ENCODE measurements around the gene TRIO. TPM values are rescaled to one million over a fixed set of nuclear protein-coding genes. Genes with fewer than 3 reads are reported as not detected.

TRIO gene
- polyA plus RNA-seq, 4 donors = 103 to 182 (median 111) TPM

GRCh38 chr5:14122089-14122488 lies 21.1 kb upstream of the TRIO start:
- no peak for DNase-seq (ENCODE audit: low read depth in 4 of 4, low spot score in 3 of 4)

GRCh38 chr5:14123551-14123950 lies 19.6 kb upstream of the TRIO start:
- no peak for DNase-seq (ENCODE audit: low read depth in 4 of 4, low spot score in 3 of 4)

- no peak for DNase-seq (ENCODE audit: low read depth in 4 of 4, low spot score in 3 of 4)
Measured at GRCh38 chr5:14123974-14124482, 19.1 kb upstream of the TRIO start.

- DNase-seq (ENCODE audit: low read depth in 4 of 4, low spot score in 3 of 4) = no peak
Measured at GRCh38 chr5:14125262-14125661, 17.9 kb upstream of the TRIO start.

DNA sequence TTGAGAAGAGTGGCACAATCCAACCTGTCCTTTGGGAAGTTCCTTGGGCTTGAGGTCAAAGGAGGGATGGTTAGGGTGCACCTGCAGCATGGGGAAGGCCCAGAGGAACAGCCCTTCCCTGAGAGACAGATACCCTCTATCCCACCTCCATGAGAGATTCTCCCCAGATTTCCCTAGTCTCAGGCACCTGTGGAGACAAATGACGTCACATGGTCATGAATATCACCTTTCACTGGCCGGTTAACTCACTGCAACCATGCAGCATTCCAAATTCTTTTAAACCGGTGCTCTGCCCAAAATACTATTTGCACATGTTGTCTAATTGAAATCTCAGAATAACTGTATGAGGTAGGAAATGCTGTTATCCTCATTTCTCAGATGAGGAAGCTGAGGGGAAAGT lies 15.6 kb upstream of the TRIO start:
- DNase-seq (ENCODE audit: low read depth in 4 of 4, low spot score in 3 of 4) = no peak

- DNase-seq (ENCODE audit: low read depth in 4 of 4, low spot score in 3 of 4) = no peak
Measured at GRCh38 chr5:14128079-14128478, 15.1 kb upstream of the TRIO start.

DNA sequence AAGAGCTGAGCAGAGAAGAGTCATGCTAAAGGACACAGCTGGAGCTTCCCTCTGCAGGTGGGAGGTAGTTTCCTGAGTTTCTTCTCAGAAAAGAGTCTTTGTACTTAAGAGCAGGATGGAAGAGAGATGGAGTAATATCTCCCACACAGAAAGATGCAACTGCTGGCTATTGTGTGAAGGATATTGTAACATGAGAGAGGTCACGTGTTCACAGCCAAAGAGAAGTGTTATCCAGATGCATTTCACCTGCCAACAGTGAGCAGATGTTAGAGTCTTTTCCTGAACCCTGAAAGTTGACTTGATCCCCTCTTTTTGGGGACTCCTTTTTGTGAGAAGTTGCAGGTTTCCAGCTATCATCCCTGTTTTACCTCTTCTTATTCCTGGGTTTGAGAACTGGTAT lies 14.0 kb upstream of the TRIO start:
- DNase-seq (ENCODE audit: low read depth in 4 of 4, low spot score in 3 of 4) = no peak

DNA sequence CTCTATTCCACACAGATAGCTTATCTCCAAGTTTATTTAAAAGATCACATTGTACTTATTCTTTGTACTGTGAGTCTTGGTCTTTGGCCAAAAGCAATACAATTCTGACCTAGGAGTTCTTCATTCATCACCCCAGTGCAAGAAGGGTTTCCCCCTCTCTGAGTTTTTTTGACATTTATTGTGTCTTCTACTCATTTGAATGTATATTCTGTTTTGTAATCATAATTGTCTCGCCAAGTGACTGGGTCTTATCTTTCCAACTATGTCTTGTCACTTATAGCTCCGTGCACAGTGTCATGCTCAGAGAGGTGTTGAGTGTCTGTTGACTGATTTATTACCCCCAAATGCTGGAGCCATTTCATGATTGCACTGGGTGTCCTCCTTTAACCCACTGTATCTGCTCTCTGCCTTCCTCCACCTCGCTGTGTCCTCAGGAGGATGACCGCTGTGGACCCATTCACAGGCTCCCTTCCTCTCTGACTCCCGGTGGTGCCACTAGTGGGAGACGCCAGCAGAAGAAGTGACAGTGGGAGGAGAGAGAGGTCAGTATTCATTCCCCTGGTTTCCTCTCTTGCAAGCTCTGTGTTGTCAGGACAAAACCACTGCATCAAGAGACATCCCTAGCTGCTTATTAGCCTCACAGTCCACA lies 11.2 kb upstream of the TRIO start:
- no peak for DNase-seq (ENCODE audit: low read depth in 4 of 4, low spot score in 3 of 4)

- no peak for DNase-seq (ENCODE audit: low read depth in 4 of 4, low spot score in 3 of 4)
Measured at GRCh38 chr5:14133394-14133793, 9.7 kb upstream of the TRIO start.

DNA sequence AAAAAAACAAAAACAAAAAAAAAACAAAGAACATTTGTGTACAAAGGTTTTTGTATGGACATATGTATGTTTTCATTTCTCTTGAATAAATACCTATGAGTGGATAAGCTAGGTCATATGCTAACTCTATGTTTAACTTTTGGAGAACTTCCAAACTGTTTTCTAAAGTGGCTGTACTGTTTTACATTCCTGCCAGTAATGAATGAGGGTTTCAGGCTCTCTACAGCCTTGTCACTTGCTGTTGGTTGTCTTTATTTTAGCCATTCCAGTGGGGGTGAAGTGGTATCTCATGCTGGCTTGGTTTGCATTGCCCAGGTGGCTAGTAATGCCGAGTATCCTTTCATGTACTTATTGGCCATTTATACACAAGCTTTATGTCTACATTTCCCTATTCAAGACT lies 9.1 kb upstream of the TRIO start:
- DNase-seq (ENCODE audit: low read depth in 4 of 4, low spot score in 3 of 4) = no peak

GRCh38 chr5:14134771-14135170 lies 8.4 kb upstream of the TRIO start:
- no peak for DNase-seq (ENCODE audit: low read depth in 4 of 4, low spot score in 3 of 4)

GRCh38 chr5:14135621-14136020 lies 7.5 kb upstream of the TRIO start:
- no peak for DNase-seq (ENCODE audit: low read depth in 4 of 4, low spot score in 3 of 4)

- DNase-seq (ENCODE audit: low read depth in 4 of 4, low spot score in 3 of 4) = no peak
Measured at GRCh38 chr5:14136228-14136627, 6.9 kb upstream of the TRIO start.

DNA sequence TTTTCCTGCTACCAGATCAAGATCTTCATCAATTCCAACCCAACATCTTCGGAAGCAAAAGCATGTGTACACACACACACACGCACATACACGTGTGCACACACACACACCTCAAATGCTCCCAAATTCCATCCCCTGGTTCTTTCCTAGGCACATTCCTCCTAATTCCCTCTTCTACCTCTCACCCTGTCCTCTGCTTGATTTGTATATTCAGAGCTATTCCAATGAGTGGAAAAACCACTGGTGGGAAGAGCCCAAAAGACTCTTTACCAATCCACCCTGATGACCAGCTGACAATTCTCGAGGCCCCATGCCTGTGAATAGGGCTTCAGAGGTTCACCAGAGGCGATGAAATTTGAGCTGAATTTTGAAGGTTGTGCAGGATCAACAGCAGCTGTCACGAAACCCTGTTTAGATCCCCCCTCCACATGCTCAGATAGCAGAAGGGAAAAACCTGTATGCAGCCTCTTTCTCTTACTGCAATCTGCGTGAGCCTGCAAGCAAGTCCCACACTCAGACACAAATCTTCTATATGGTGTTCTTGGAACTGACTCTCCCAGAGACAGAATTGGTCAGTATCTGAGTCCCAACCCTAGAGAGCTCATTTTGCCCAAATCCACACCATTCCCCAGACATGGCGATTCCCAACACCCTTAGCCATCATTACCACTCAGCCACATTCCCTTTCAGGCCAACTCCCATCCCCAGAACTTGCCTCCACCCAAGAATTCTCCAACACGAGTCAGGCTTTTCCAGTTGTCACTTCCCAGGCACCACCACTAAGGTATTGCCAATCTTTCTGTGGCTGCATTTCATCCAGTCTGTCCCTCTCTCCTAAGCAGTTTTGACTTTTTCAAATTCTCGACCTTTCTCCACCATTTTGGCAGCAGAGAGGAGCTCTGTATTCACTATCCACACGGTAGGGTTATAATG lies 4.3 kb upstream of the TRIO start:
- DNase-seq (ENCODE audit: low read depth in 4 of 4, low spot score in 3 of 4) = no peak

DNA sequence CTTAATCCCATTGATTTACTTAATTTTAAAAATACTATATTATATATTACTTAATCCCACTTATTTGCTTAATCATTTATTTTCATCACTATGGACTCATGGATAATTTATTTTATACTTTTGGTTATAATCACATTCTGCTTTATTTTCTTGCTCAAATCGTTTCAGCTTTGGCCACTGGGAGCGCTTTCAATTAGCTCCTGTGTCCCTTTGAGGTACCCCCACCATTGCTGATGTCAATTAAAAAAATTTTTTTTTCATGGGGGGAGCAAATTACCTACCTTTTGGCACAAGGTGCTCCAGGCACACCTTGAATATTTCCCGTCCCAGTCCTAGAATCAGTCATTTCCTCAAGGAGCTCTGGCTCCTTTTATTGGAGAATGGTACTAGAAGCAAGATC lies 1.4 kb upstream of the TRIO start:
- no peak for DNase-seq (ENCODE audit: low read depth in 4 of 4, low spot score in 3 of 4)

- DNase-seq (ENCODE audit: low read depth in 4 of 4, low spot score in 3 of 4) = no peak
Measured at GRCh38 chr5:14142202-14142826, 828 bp upstream of the TRIO start.

DNA sequence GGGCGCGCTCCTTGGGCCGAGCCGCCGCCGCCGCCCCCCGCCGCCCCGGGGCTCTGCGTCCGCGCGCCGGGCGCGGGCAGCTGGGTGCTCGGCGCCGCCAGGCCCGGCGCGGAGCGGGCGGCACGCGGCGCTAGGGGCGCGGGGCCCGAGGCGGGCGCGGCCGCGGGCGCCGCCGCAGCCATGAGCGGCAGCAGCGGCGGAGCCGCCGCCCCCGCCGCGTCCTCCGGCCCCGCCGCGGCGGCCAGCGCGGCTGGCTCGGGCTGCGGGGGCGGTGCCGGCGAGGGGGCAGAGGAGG lies 351 bp downstream of the TRIO start:
- no peak for DNase-seq (ENCODE audit: low read depth in 4 of 4, low spot score in 3 of 4)

DNA sequence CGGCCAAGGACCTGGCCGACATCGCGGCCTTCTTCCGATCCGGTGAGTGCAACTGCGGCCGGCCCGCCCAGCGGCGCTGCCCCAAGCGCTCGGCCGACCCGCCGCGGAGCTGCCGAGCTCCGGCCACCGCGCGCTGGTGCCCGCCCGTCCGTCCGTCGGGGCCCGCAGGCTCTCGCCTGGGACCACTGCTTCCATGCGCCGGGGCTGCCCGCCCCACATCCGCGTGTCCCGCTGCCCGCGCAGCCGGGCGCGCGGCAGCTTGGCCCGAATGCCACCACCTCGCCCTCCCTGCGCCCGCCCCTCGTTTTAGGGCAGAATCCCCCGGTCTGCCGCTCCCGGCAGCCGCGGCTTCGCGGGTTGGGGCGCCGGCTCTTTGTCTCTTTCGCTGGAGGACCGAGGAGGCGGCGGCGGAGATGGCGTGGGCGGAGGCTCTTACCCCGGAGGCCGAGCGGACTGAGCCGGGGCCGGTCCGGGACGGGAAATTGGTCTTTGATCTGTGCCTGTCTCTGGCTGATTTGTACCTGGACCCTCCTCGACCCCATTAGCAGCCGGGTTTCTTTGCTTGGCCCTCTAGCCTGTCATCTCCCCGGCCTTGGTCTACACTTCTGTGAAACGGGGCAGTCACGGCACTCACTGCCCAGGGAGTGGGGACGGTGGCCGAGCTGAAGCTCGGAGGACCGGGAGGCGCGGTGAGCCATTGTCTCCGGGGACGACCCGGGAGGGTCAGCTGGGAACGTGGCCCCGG lies 871 bp downstream of the TRIO start:
- no peak for DNase-seq (ENCODE audit: low read depth in 4 of 4, low spot score in 3 of 4)

- DNase-seq (ENCODE audit: low read depth in 4 of 4, low spot score in 3 of 4) = no peak
Measured at GRCh38 chr5:14144586-14145434, 1.7 kb downstream of the TRIO start.

Measured in left renal pelvis (tissue), 4 donors.